PC-9 (cell line): ENCODE measurements around the gene FCN2.

ENCODE experiments used
- EZH2 ChIP-seq: fragments of 200-600 bp; sonication (generic); IDR thresholded peaks from 2 replicates; pipeline ENCODE4 v1.8.0; 2017; ENCODE audit warnings: antibody characterized with exemption, low read depth
- TF ChIP-seq, protein P1 (sequence below): fragments of 200-600 bp; sonication (generic); conservative IDR thresholded peaks from 2 replicates; pipeline ENCODE4 v1.6.1; 2017; ENCODE audit warnings: mixed run types, antibody characterized with exemption, mild to moderate bottlenecking, moderate library complexity

DNA sequence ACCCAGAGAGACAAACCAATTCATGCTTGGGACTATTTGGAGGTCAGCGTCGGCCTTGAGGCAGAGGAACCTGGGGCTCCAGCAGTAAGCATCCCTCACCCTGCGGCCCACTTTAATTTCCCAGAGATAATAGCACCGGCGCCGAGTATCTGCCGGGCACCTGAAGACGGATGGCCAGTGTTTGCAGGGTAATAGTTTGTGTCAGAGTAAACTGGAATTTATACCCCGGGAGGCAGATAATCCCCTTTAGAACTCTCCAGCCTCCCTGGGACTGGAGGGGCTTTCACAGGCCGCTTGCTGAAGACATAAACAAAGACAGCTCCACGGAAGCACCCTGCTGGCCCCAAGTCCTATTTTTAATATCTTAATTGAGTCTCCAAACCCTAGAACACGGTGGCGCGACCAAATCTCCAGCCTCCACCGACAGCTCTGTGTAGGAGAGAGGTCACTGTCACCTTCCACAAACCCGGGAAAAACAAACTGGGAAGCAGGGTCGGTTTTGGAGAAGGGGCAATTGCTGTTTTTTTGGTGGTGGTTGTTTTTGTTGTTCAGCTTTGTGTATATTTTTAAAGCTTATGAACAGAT, 54.5 kb downstream of the FCN2 start:
- TF ChIP-seq, protein P1, sequence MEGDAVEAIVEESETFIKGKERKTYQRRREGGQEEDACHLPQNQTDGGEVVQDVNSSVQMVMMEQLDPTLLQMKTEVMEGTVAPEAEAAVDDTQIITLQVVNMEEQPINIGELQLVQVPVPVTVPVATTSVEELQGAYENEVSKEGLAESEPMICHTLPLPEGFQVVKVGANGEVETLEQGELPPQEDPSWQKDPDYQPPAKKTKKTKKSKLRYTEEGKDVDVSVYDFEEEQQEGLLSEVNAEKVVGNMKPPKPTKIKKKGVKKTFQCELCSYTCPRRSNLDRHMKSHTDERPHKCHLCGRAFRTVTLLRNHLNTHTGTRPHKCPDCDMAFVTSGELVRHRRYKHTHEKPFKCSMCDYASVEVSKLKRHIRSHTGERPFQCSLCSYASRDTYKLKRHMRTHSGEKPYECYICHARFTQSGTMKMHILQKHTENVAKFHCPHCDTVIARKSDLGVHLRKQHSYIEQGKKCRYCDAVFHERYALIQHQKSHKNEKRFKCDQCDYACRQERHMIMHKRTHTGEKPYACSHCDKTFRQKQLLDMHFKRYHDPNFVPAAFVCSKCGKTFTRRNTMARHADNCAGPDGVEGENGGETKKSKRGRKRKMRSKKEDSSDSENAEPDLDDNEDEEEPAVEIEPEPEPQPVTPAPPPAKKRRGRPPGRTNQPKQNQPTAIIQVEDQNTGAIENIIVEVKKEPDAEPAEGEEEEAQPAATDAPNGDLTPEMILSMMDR: no peak
- TF ChIP-seq EZH2: no peak; the same call in 1 of the 2 replicates
